HUDEP-2 (cell line): ENCODE results near the gene KDM4C.
A peak's percentile ranks its signal among the peaks of the same experiment; 100 is the strongest.
"Not testable (repeated sequence)": the region's sequence is repeated elsewhere in the genome, so short reads cannot be mapped to it uniquely, and the experiment has no call there.

Experiments
- DNase-seq, 76 experiments: peaks; one replicate each; lab custom pipeline; 2025; ENCODE audit not compliant: unreplicated experiment in 76 of 76; lab: John Stamatoyannopoulos, UW

Gene KDM4C

DNA sequence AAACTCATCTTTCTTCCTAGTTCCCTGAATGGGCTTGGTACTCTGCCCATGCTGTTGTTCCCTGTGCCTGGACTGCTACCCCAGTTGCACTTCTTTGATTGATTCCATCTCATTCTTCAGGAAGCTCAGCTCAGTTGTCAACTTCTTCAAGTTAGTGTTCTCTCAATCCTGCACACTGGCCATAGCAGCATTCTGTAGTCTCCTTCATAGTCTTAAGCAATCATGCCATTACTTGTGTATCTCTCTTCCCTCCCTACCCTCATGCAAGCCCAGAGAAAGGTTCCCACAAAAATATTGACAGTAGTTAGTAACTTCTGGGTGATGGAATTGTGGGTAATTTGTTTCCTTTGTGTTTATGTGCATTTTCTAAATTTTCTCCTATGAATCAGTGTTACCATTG, 5.5 kb downstream of the KDM4C start:
- DNase-seq: no peak

DNA sequence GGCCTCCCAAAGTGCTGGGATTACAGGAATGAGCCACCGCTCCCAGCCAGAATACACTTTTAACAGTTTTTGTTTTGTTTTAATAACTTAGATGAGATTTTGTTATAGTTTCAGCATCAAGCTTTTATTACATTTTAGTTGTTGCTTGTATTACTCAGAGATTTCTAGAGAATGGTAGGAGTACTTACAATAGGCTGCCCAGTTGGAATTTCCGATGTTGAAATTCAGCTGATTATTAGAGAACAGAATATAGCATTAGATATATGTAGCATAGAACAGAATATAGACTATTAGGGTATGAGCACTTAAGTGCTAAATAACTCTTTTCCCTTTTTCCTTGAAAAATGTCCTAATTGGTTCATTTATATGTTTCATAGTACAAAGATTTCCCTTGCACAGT, 6.2 kb downstream of the KDM4C start:
- DNase-seq: no peak

DNA sequence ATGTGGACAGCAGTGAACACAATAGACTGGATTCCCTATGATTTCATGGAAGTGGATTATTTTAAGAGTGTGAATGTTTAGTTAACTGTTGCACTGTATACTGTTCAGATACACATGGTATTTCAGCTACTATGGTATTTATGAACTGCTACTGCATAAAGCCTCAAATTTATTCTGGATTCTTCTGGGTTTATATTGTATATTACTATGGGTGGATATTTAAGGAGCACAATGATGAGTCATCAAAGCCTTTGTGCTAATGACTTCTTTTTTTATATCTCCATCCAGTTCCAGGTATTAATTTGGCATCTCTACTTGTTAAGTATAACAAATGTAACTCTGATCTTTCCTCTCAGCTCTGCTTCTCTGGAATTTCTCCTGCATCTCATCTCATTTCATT, 6.8 kb downstream of the KDM4C start:
- no peak for DNase-seq

DNA sequence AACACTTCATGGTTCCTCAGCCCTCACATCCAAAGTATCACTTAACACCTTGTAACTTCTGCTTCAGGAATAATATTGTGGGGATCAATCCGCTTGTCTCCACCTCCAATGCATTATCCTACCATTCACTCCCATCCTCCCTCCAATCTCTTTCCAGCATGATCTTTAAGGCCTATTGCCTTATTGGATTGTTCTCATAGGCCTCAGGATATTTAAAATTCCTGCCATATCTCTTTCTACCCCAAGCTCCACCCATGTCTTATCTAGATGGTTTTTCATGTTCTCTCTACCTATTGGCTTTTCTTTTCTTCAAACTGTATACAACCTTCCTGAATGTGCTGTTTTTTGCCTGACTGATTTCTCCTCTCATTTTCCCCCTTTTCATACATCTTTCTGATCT, 7.2 kb downstream of the KDM4C start:
- DNase-seq: no peak

DNA sequence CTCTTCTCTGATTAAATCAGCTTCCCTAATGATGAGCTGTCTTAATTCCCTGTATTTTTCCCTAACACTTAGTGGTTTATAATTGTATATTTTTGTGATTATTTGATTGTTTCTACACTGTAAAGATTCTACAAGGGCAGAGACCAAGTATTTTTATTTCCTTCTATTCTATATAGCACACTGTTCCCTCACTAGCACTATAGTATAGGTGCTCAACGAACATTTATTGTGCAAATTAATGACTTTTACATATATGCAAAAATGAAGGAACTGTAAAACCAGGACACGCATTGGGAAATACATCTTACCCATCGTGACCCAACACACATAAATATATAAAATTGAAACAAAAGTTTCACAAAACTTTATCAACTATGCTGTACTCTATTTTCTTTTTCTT, 7.6 kb downstream of the KDM4C start:
- no peak for DNase-seq

DNA sequence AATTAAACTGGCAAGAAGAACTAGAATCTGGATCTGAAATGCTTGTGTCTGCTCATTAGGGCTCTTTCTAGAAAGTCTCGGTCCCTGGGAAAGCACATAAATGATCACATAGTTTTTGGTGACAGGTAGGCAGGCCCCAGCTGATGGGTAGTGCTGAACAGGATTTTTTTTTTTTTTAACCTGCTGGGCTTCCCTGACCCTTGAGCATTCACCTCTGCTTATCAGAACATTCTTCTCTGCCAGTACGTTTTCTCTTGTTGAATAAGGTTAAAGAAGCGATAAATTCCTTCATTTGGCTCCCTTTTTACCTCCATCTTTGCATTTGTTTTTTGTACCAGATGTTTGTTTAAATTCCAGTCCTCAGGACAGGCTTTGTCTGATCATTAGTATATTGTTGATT, 8.8 kb downstream of the KDM4C start:
- no peak for DNase-seq

DNA sequence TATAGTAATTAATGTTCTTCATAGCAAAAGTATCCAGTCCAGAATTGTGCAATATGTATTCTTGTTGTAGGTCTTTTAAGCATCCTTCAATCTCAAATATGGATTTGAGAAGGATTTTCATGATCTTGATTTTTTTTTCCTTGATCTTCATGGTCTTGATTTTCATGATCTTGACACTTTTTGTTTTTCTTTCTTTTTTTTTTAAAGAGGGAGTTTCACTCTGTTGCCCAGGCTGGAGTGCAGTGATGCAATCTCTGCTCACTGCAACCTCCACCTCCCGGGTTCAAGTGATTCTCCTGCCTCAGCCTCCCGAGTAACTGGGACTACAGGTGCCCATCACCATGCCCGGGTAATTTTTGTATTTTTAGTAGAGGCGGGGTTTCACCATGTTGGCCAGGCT, 10.8 kb downstream of the KDM4C start:
- not testable (repeated sequence) for DNase-seq

DNA sequence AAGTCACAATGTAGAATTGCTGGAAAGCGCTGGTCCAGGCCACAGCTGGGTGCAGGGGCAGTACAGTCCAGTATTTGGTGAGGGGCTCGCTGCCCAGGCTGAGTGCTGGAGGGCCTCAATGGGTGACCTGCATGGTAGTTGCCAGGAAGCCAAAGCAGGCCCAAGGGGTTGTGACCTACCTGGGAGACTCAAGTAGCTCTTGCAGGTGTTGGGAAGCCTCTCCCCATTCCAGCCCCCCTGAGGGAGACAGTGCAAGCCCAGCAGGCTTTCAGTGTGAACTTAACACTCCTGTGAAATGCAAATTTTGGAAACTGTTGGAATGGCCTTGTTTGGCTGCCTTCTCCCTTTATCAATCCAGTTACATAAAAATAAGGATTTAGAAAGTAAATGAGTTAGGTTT, 13.9 kb downstream of the KDM4C start:
- DNase-seq: no peak

DNA sequence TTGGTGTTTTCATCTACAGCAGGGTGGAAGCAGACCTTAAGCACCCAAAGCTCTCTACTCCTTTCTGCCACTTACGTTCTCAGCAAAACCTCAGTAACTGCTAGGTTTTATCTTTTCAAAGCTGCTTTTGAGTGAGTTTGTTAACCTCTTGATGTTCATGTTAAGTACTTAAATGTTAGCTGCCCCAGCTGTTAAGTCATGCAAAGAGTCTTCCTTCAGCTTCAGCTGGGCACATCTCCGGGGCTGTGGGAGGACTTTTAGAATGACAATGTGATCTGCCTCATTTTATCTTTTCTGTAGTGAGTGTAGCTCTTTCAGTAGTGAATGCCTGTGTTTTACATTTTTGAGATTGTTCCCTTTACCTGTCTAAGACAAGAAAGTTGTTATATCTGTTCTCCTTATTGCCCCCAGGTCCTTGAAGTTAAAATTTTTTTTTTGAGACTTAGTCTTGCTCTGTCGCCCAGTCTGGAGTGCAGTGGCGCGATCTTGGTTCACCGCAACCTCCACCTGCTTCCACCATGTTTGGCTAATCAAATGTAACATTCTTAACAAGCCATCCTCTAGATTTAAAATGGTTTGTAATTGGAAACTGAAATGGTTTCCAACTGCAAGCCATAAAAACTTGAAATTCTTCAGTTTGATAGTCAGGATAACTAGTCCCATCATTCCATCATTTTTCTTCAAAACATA, 19.6 kb downstream of the KDM4C start:
- DNase-seq: peak in 4 of 76 experiments; percentile 7 to 13 (median 10)

DNA sequence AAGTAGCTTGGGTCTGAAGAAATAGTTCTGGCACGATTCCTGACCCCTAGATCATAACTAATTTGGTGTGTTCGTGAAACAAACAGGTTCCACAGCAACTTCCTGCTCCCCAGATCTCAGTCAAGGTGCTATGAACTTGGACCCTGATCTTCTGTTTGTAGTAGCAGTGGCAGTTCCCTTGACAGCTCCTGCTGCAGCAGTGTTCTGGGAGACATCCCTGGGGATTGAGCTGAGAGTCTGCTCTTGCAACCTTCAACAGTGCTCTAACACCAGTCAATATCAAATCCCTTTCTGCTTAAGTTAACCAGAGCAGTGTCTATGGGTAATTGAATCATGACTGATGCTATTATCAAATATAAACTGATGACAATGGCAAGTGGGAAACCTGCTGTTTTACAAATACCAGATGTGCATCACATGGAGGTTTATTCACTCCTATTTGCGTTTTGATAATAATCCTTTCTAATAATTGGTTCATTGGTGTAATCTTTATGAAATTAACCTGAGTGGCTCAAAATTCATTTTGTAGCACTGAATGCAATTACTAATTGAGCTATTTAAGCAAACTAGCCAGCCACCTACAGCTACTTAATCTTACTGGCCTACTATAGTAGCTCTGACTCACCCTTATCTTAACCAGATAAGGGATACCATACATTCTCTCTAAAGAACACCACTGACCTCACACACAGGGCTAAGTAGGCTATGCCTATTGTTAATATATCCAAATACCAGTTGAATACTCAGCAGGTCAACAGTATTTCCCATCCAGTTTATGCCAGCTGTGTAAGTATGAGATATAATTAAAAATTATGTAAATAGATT, 21.9 kb downstream of the KDM4C start:
- peak in 31 of 76 experiments; percentile 4 to 68 (median 33) for DNase-seq

DNA sequence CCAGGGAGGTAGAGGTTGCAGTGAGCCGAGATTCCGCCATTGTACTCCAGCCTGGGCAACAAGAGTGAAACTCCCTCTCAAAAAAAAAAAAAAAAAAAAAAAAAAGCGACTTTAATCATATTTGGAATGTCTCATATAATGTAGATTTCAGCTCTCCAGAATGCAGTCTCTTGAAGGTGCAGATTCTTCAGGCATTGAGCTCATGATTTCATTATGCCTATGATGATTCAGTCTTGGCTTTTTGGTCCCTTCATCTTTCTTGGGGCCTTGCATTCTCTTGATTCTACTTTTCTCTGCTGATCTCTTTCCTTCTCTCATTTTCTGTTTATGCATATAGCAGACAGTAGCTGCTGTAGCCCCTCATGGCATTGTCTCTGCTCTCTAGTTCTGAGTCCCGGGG, 22.9 kb downstream of the KDM4C start:
- DNase-seq: no peak

DNA sequence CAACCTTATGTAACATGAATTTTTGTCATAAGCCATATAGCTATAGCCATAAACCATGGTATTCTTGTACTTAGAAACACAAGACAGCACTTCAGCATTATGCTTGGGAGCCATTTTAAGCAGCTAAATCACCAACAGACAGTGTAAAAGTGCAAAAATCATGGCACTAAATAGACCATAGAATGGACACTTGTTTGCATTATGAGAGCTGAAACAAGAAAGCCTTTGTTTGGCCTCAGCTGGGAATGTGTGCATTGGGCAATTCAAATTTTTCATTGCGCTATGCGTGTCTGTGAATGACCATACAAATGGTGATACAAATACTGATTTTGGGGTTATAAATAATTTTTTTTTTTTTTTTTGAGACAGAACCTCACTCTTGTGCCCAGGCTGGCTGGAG, 23.7 kb downstream of the KDM4C start:
- DNase-seq: no peak

DNA sequence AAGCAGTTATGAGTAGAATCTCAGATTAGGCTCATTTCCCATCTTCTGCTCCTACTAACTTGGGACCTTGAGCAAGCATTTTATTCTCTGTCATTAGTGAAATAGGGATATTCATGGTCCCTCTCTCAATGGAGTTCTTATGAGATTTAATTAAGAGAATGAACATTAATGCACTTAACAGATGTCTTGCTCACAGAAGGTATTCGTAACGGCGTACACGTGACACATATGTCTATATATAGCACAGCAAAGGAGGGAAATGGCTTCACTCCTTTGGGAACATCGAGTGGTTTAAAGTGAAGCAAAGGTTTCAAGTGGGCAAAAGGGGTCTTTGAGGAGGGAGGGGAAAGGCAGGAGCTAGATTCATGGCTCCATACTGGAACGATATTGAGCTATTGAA, 24.6 kb downstream of the KDM4C start:
- DNase-seq: no peak

DNA sequence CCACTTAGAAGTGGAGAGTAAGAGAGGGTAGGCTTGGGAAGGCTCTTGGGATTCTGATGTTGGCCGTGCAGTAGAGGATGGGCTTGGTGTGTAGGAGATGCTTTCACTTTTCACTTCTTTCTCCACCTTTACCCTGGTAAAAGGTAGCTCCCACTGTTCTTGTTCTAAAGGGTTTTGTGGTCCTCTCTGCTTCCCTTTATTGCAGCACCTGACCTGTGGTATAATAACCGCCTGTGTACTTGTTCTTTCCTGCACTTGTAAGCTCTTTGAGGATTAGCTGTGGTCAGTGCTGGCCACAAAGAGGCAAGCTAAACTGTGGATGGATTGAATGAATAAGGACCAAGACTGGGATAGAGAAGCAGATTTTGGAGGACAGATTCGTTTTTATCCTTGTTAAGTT, 25.2 kb downstream of the KDM4C start:
- no peak for DNase-seq

DNA sequence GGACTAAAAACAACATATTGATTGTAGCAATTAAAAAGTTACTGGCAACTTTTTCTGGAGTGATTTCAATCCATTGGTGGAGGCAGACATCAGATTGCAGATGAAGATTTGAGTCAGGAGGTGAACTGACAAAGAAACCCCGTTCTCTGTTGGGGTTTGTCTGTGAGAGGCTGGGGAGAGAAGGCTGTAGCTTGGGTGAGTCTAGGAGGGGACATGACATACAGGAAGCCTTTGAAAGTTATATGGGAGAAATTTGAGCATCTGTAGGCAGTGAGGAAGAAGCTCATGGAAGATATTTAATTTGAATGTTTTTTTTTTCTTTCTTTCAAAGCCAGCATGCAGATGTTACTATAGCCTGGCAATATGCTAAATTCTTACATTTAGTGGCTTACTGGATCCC, 26.0 kb downstream of the KDM4C start:
- no peak for DNase-seq

DNA sequence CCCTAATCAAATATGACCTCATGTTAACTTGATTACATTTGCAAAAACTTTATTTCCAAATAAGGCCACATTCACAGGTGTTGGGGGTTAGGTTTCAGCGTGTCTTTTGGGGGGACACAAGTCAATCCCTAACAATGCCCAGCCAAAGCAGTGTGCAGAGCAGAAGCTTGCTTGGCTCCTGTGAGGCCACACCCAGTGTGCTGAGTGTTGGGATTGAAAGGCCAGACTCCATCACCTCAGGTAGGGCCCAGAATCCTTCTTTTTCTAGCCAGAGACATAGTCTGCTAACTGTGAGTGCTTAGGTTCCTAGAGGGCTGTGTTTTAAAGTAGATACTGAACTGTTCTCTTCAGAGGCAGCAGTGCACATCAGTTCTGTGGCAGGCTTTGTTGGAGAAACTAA, 27.9 kb downstream of the KDM4C start:
- DNase-seq: no peak

DNA sequence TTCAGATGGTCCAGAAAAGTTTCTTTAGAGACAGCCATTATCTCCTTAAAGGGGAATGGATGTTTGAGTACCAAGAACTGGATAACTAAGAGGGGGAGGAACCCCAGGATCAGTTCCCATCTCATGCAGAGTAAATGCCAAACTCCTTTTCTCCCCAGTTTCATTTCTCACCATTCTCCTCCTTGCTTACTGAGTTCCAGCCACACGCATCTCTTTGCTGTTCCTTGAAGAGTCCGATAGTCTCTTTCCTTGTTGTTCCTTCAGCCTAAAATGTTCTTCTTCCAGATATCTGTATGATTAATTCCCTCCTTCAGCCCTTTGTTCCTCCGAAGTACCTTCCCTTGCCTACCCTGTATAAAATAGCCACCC, 30.0 kb downstream of the KDM4C start:
- no peak for DNase-seq

DNA sequence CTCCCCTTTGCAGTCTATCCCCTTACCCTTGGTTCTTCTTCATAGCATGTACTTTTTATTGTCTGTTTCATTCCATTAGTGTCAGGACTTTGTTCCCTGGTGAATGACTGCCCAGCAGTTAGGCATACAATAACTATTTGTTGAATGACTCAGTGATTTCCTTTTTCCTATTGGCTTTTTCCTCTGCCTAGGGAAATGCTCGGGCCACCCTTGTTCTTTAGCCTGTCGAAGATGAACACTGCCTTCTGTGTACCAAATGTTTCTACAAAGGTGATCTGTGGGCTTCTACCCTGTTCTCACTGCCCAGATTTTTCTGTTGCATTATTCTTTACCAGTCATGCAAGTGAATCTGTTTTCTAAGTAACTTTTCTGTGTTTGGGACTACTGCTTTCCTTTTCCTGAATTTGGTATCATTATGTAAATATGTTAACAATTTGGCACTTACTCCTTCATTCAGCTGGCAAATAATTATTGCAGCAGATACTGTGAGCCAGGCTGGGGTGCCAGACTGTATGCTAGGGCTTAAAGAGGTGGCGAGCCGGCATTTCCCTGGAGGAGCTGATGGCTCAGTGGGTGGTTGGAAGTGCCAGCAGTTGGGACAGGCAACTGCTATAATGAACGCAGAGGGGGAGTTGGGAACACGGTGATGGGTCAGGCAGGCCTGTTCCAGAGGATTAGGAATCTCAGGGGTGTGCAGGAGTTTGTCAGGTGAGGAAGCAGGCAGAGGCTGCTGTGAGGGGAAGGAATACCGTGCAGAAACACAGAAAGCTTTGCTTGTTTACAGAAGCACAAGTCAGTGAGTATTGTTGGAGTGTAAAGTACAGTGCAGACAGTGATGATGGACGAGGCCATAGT, 30.6 kb downstream of the KDM4C start:
- DNase-seq: no peak

DNA sequence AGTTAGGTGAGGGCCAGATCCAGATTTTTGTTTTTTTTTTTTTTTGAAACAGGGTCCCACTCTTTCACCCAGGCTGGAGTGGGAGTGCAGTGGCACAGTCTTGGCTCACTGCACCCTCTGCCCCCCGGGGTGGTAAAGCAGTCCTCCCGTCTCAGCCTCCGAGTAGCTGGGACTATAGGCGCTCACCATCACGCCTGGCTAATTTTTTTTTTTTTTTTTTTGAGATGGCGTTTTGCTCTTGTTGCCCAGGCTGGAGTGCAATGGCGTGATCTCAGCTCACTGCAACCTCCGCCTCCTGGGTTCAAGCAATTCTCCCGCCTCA, 31.2 kb downstream of the KDM4C start:
- DNase-seq: not testable (repeated sequence)

DNA sequence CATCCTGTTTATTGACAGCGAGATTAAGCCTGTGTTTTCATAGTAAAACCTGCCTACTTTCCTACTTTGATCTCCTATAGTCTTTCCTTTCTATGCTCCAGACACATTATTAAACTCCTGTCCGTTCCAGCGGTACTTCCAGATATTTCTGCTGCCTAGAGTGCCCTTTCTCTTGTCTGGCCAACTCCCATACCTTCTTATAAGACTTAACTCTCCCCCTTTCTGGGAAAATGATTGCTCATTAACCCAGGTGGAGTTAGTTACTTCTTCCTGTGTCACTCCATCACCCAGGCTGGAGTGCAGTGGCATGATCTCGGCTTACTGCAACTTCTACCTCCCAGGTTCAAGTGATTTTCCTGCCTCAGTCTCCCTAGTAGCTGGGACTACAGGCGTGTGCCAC, 33.1 kb downstream of the KDM4C start:
- DNase-seq: no peak

DNA sequence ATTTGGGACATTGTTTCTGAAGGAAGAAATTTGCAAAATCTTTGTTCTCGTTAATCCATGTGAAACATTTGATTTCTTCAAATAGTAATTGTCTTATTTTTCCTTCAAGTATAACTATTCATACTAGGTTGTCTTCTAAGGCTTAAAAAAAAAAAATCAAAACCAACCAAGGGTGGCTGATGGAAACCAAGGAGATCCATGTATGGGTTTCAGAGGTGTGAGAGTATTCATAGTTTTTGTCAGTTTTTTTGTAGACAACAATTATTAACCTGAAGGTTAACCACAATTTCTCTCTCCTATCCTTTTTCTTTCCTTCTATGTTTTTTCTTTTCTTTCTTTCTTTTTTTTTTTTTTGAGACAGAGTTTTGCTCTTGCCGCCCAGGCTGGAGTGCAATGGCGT, 35.4 kb downstream of the KDM4C start:
- DNase-seq: no peak

DNA sequence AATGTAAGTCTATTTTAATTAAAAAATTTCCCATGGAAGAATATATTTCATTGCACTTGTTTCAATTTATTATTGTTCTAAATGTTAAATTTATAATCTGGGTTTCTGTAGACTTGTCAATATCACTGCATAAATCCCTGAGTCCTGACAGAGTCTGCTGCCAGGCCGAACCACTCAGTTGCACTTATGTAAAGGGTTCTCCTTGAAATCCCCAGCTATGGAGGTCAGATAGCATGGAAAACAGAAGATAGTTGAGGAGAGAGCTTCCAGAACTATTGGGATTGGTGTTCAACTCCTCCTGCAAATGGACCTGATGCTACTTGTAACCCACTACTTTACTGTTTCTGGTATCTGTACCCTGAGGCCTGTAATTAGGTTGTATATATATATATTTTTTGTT, 37.2 kb downstream of the KDM4C start:
- DNase-seq: no peak
